ENCODE results near the gene PCSK6.
"Not testable (repeated sequence)": the region's sequence is repeated elsewhere in the genome, so short reads cannot be mapped to it uniquely, and the experiment has no call there.

PCSK6 gene

DNA sequence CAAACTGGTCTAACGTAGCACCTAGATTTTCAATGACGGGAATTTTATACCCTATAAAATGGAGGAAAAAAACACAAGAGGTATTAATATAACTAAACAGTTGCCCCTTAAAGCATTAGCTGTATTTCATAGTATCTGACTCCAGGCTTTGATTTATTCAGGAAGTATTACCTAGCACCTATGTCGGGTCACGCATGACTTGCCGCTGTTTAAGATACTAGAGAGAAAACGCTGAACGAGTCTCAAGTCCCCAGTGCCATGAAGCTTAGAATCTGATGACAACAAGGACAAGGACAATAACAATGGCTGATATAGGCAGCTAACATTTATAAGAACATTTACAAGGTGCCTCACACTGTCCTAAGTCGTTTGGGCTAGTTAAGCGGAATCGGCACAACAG, 196.4 kb downstream of the PCSK6 start:
- in situ Hi-C loops (cut with MboI; ENCODE audit: low sequenced_read_pairs): no loop called here

DNA sequence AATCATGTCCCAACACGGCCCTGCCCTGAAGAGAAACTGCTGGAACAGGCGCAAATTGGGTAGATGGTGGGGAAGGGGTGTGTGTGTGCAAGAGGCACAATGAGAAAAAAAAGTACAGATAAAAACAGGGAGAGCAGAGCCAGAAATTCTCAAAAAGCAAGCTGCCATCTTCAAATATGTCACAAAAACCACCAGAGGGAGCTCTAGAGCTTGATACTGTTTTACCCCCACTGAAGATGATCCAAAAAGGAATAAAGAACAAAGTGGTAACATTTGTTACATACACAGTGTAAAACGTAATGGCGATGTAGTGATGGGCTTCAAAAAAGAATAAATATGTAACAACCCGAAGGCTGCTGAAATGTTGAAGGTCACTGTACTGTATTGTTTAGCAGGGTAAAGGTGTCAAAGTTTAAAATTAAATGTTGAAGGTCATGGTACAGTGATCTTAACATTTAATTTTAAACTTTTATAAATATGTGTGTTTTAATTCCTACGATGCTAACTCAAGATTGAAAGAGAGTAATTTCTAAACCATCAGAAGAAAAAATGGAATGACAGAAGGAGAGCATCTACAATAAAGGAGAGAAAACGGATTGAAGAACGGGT, 200.5 kb downstream of the PCSK6 start:
- in situ Hi-C loops (cut with MboI; ENCODE audit: low sequenced_read_pairs): no loop called here

DNA sequence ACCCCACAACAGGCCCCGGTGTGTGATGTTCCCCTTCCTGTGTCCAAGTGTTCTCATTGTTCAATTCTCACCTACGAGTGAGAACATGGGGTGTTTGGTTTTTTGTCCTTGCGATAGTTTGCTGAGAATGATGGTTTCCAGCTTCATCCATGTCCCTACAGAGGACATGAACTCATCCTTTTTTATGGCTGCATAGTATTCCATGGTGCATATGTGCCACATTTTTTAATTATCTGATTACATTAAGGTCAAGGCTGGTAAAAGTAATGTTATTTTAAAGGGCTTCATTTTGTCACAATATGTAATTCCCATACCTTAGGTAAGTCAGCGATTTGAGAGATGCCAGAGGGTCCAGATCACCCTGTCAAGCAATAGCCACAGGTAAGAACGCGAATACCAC, 202.2 kb downstream of the PCSK6 start:
- in situ Hi-C loops (cut with MboI; ENCODE audit: low sequenced_read_pairs): not testable (repeated sequence)

DNA sequence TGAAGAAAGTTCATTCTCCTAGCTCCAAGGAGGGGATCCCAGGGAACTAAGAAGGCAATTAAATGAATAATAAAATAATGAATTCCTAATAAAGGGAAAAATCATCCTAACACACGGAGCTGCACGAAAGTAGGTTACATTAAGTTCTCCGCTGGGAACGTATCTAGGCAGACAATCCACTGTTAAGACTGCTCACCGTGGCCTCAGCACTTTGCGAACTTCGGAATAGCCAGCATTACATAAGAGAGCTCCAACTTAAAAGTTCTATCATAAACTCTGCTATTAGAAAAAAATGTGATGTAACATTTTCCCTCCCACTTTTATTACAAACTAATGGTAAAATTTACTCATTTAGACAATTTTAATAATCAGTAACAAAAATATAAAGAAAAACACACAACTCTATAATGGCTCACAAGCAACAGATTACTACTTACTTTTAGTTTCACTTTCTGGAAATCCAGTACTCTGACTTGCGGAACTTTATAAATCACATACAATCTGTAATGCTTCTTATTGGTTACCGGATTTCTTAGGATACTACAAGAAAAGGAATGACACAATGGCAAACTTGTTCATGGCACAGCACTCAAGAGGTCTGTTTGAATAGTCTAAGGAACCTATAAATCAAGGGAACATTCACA, 202.9 kb downstream of the PCSK6 start:
- in situ Hi-C loops (cut with MboI; ENCODE audit: low sequenced_read_pairs): no loop called here

DNA sequence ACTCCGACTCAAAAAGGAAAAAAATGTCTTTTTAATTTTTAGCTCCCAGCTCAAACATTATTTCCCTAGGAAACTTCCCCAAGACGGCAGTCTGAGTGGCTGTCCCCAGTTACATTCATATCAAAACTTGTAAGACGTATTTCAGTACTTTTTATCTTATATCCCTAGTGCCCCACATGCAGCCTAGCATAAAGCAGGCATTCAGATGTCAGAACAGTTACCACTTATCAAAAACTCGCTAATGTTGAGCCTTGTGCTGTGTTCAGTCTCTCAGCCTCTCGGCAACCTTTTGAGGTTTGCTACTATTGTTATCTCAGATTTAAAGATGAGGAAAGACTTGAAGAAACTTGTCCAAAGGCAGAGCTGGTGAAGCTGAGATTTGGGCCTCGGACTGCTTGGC, 205.6 kb downstream of the PCSK6 start:
- in situ Hi-C loops (cut with MboI; ENCODE audit: low sequenced_read_pairs): no loop called here

DNA sequence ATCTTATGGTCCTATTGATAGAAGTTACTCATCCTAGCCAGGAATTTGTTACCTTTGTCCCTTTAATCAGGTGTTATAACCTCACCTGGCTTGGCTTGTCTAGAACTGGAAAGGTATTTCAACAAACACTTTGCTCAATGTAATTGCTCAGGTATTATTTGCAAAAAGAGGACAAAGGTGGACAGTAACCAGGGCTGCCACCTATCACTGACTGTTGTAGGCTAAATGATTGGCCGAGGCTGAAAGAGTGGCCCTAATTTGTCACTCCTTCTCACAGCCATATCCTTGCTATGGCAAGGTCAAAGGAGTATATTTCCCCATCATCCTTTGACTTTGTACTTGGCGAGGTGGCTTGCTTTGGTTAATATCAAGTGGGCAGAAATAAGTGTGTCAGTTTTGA, 209.5 kb downstream of the PCSK6 start:
- in situ Hi-C loops (cut with MboI; ENCODE audit: low sequenced_read_pairs): no loop called here

DNA sequence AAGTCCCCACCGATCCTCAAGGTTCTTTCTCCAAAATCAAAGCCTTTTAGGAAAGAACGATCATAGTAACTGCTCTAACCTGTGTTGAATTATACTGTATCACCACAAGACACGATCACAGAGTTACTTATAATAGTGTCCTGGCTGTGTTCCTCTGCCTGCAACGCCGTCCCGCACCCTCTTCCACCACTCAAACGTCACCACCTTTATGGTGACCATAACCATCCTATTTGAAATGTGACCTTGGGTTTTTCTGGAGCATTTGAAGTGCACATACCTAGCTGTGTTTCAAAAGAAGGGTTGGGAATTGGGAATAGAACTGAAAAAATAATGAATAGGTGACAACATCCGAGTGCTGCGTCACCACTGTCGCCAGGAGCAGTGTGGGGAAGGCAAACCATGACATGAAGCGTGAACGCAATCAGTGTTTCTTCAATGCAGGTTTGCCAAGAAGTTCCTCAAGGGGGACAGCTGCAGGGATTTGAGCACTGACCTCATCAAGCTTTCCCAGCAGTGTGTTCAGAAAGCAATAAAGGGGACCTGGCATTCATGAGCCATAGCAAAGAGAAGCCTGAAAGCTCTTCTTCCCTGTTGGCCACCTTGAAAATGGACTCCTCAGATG, 211.5 kb downstream of the PCSK6 start:
- in situ Hi-C loops (cut with MboI; ENCODE audit: low sequenced_read_pairs): no loop called here

DNA sequence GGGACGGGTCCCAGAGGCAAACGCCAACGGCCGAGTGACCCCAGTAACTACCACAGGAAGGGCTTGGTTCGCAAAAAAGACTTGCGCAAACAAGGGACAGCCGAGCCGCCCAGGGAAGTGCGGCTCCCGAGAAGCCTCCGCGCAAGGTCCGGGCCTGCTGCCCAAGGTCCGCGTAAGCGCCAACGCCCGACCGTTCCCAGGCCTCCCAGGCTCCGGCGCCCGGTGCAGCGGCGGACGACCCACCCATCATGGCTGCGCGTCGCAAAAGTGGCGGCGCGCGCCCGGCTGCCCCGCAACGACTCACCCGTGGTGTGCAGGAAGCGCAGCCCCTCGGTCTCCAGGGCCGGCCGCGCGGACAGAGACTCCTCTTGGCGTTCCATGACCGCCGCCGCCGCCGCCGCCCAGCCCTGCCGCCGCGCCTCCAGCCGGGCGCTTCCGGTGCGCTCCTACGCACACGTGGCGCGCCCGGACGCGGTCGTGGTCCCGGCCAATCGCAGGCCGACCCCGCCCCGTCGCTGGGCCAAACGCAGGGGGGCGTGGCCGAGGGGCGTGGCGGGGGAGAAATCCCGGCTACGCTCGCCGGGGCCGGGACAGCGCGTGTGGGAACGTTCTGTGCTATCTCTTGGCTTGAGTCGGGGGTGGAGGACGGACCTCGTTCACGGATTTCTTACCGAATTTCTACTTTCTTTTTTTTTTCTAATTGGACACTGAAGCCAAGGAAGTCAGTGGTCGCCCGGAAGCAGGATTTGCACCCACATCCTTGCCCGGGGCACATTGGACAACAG, 212.3 kb downstream of the PCSK6 start, which contains the start of gene SELENOS:
SELENOS (minus strand) TSS at position 448 of the 785 bp plus-strand sequence; CDS start at position 380, 68 bp downstream.
- in situ Hi-C loops (cut with MboI; ENCODE audit: low sequenced_read_pairs): no loop called here

DNA sequence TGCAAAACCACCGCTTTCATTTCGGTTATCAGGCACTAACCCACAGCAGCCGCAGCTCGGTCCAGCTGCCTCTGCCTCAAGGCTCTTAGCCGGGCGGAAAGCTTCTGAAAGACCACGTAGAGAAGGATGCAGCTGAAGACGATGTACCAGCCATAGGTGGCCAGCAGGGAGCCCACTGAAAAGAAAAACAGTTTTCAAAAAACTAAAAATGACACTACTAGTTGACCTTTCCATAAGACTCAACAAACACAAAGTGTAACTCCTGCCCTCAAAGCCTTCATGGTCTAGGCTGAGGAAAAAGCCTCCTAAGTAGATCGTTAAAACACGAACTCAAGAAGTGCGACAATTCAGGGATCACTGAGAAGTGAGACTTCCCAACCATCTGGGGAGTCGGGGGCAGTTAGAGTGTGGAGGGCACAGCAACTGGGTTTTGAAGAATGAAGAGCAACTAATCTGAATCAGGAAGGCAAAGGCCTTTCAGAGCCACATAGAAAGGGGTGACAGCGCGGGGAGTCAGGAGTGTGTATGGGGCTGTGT, 212.9 kb downstream of the PCSK6 start:
- in situ Hi-C loops (cut with MboI; ENCODE audit: low sequenced_read_pairs): no loop called here

DNA sequence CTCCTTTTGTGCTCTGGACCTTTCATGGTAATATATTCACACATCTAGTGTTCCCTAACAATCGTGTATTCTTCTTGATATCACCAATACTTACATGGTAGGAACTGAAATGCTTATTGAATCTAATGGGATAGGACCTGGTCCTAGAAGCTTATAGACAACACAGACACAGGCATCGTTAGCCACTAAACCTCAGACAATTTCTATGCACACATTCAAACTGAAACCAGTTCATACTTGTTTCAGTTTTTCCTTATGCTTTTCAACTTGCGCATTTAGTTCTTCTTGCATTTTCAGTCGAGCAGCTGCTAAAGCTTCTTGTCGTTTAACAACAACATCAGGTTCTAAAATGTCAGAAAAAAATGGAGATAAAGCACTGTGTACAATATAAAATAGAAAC, 214.5 kb downstream of the PCSK6 start:
- in situ Hi-C loops (cut with MboI; ENCODE audit: low sequenced_read_pairs): no loop called here

DNA sequence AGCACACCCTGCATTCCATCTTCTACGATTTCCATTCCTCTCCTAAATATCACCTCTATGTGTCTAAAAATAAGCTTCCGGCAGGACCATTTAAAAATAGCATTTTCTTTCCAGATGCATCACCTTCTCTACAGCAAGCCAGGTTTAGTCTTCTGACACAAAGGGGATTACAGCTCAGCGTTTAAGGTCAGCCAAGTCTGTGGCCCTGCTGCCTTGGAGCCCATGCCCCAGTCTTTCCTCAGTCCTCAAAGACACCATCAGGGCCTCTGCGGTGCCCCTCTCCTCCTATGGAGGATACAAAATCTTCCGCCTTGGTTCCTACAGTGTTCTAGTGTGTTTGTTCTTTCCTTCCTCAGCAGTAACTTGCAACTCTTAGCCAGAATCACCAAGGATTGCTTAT, 216.0 kb downstream of the PCSK6 start:
- in situ Hi-C loops (cut with MboI; ENCODE audit: low sequenced_read_pairs): loop anchor here (25.0 kb wide), 1 partner anchor 236 kb away; no protein-coding TSS in a partner anchor

DNA sequence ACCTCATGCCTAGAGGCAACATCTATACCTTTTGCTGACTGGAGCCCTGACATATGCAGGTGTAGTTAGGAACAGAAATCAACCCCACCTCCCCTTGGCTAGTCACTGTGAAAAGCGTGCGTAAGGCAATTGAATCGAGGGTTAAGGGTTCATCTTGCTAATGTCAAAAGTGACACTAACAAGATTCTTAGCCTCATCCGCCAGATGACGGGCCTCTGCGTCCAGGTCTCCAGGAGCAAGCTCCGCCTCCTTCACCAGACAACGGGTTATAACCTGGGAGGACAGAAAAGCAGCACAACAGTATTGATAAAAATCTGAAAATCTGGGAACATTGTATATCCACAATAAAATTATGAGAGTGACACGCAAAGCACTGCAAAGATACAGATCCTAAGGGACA, 216.9 kb downstream of the PCSK6 start:
- in situ Hi-C loops (cut with MboI; ENCODE audit: low sequenced_read_pairs): loop anchor here (25.0 kb wide), 1 partner anchor 235 kb away; no protein-coding TSS in a partner anchor

DNA sequence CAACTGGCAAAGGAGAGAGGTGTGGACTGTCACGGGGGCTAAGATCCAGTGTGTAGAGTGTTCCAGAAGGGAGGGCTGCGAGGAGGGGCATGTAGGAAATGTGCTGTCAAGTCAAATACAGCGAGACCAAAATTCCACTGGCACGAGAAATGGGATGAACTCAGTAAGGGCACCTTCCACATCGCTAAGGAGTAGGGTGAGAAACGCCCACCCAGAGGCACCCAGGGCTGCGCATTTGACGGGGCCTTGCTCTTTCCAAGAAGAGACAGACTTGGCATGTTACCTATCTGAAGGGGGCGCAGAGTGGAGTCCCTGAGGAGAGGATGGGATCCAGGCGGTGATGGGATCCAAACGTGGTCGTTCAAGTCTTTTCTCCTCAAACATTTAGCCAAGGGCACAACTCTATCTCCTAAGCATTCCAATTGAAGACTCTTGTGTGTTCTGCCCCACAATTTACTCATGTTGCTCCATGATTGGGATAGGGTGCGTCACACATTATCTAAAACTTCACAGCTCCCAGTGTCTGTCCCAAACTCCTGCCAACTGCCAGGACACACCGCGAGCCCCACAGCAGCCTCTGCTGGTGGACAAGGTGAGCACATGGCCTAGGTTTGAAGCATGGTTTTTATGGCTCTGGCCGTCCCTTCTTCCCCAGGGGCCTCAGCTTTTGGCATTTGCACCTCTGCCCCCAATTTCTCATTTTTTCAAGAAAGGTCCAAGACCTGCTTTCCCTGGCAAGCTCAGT, 219.9 kb downstream of the PCSK6 start:
- in situ Hi-C loops (cut with MboI; ENCODE audit: low sequenced_read_pairs): loop anchor here (25.0 kb wide), 1 partner anchor 232 kb away; no protein-coding TSS in a partner anchor

DNA sequence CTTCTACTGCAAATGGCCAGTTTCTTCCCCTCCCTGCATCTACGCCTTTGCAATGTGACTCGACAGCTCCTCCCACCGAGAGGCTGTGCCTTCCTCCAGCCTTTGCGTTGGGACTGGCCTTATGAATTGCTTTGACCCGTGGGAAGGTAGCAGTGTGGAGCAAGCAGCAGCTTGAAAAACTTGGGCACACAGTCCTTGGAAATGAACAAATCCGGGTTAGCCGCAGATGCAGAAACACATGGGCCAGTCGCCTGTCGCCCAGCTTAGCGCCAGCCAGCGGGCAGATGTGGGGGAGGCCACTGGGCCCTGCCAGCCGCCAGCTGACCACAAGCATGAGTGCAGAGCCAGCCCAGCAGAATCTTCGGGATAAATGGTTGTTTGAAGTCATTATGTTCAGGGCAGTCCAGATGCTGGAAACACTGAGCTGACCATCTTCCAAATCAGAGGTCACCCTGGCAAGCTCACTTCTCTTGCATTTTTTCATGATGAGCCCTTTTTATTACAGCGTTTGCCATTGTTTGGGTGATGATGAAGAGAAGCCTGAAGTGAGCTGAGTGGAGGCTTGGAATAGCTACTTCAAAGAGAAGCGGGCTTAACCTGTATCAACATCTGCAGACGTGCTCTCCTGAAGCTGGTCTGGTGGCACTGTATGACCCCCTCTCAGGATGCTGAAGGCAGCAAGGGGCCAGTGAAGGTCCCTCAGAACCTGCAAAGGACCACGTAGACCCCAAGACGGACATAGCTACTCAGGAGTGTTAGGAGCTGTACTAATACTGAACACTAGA, 222.0 kb downstream of the PCSK6 start:
- in situ Hi-C loops (cut with MboI; ENCODE audit: low sequenced_read_pairs): loop anchor here (25.0 kb wide), 1 partner anchor 230 kb away; no protein-coding TSS in a partner anchor

DNA sequence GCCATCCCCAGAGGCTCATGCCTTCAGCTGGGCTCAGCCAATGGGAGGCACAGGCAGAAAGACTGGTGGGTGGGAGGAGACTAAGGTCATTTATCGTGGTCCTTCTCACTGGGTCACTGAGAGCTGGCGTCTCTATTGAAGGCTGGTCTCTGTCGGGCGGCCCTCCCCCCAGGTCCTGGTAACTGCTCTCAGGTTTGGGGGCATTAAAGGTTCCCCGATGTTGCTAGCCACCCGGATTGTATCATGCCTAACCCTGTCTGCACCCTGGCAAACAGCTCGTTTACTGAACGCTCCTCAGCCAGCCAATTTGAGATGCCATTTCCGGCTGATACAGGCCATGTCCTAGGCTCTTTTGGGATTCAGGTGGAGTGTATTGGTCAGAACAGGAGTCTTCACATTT, 222.7 kb downstream of the PCSK6 start:
- in situ Hi-C loops (cut with MboI; ENCODE audit: low sequenced_read_pairs): loop anchor here (25.0 kb wide), 1 partner anchor 229 kb away; no protein-coding TSS in a partner anchor

DNA sequence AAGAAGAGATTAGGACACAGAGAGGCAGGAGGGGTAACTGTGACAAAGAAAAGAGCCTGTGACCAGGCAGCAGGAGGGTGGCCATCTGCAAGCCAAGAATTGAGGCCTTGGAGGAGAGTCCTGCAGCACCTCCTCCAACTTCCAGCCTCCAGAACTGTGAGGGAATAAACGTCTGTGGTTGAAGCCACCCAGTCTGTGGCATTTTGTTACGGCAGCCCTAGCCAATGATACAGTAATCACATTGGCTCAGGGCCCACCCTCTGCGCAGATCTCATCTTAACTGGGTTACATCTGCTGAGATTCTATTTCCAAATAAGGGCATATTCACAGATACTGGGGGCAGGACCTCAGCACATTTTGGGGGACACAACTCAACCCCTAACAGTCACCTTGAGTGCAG, 223.5 kb downstream of the PCSK6 start:
- in situ Hi-C loops (cut with MboI; ENCODE audit: low sequenced_read_pairs): loop anchor here (25.0 kb wide), 1 partner anchor 229 kb away; no protein-coding TSS in a partner anchor

DNA sequence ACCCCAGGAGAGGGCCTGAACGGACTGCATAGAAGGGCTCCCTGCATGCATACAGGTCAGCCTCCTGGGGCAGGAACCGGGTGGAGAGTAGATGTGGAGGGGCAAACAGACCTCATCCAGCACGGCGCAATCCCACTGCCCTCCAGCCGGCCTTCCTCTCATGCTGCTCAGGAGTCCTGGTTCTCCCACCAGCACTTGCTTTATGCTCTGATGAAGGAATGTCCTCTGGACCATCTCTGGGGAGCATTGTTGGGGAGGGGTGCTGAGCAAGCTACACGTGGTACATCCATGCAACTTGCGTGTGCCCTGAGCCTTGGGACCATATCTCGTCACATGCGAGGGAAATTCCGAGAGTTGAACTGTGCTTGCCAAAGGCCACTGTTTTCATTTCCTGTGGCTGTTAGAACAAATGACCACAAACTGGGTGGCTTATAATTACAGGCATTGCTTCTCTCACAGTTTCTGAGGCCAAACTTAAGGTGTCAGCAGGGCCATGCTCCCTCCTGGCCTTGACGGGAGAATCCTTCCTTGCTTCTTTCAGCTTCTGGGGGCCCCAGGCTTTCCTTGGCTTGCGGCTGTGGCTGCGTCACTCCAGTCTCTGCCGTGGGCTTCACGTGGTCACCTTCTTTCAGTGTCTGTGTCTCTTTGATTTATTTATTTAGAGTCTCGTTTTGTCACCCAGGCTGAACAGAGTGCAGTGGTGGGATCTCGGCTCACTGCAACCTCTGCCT, 224.4 kb downstream of the PCSK6 start:
- in situ Hi-C loops (cut with MboI; ENCODE audit: low sequenced_read_pairs): loop anchor here (25.0 kb wide), 1 partner anchor 228 kb away; no protein-coding TSS in a partner anchor

DNA sequence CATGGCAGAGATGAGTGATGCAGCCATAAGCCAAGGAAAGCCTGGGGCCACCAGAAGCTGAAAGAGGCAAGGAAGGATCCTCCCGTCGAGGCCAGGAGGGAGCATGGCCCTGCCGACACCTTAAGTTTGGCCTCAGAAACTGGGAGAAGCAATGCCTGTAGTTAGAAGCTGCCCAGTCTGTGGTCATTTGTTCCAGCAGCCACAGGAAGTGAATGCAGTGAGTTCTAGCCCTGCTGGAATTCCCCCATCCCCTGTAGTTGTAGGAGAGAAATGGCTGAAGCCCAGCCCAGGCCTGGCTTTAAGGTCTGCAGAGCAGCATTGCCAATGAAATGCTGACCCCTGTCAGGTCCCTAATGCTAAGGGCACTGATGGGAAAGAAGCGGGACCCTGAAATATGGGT, 225.5 kb downstream of the PCSK6 start:
- in situ Hi-C loops (cut with MboI; ENCODE audit: low sequenced_read_pairs): loop anchor here (25.0 kb wide), 1 partner anchor 227 kb away; no protein-coding TSS in a partner anchor

Measured in hTERT RPE-1 (cell line).